Epithelial cell of umbilical artery (primary cell): ENCODE data around the gene TSKS. TPM values are rescaled to one million over a fixed set of nuclear protein-coding genes. Genes with fewer than 3 reads are reported as not detected.

Experiments used
- total RNA-seq: library from RNA; depleted of rRNA; stranded (reverse); fragments of >200 nt; gene quantifications from 2 replicates; pipeline ENCODE4 v1.2.3, GENCODE V29; 2014

TSKS gene
- not detected in 2 replicates for total RNA-seq

DNA sequence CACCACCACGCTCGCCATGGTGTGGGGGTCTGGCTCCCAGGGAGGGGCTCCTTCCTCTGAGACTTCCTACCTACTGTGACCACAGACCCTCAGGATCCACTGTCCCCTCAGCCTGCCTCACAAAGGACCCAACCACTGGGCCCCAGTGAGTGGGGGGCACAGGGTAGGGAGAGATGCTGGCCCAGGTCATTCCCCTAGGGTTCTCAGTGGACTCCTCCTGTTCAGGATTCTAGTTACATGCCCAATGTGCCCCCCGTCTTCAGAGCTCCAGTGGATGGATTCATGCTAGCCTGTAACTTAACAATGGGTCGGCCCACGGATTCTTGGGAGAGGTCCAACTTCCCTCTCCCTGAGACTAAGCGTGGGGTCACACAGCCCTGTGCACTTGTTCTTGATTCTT lies at the start of gene TSKS:
Gene TSKS, minus strand, starts transcription at position 77 of the 400 bp plus-strand sequence. Its CDS starts 59 bp downstream, at position 18.

GRCh38 chr19:49766930-49767299 lies 3.8 kb upstream of the TSKS start, which contains the start of gene AP2A1:
Gene AP2A1, plus strand, starts transcription at chr19:49767001. Its CDS starts 133 bp downstream, at chr19:49767134.

DNA sequence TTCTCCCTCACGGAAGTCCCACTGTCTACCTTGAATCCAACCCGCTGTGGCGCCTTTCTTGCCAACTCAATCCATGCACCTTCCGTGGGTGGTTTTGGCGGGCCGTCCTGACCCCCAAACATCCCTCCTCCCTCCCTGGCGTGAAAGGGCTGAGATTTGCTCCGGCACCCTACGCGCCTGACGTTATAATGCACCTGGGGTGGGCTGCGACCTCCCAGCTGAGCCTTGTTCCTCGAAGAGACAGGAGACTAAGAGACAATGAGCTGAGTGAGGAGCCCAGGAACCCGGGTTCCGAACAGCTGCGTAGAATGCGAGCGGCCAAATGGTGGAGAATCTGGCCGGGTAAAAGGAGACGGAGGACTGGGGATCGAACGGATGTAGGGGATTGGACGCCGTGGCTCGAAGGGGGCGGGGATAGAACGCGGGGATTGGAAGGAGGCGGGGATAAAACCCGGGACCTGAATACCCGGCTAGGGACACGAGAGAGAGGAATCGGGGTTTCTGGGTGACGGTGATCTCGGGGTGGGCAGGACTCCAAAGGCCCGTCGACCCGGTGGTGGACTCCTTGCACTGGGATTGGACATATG lies 72.4 kb downstream of the TSKS start, which contains the start of gene CPT1C:
Gene CPT1C, plus strand, starts transcription at position 461 of the 587 bp plus-strand sequence. CDS start 1,137 bp downstream, outside the sequence.

Other genes with a start within 250 kb of the TSKS start
- gene RCN3, start 235.3 kb downstream of the TSKS start, total RNA-seq, result 76.3 and 146 TPM in 2 replicates
- gene NOSIP, start 182.8 kb downstream of the TSKS start, total RNA-seq, result 103 and 121 TPM in 2 replicates
- 1.3 and 1.4 TPM in 2 replicates for gene PRRG2, start 182.0 kb downstream of the TSKS start, total RNA-seq
- 1.4 and 1.6 TPM in 2 replicates for gene PRR12, start 172.1 kb downstream of the TSKS start, total RNA-seq
- 43.5 and 48.4 TPM in 2 replicates for gene RRAS, start 123.2 kb downstream of the TSKS start, total RNA-seq
- 8.2 and 11.7 TPM in 2 replicates for gene SCAF1, start 121.1 kb downstream of the TSKS start, total RNA-seq
- 48.8 and 53.9 TPM in 2 replicates for gene IRF3, start 97.4 kb downstream of the TSKS start, total RNA-seq
- 7.0 and 7.5 TPM in 2 replicates for gene BCL2L12, start 97.4 kb downstream of the TSKS start, total RNA-seq
- gene PRMT1, start 86.0 kb downstream of the TSKS start, total RNA-seq, result 536 and 608 TPM in 2 replicates
- 0.32 and 0.91 TPM in 2 replicates for gene ADM5, start 73.7 kb downstream of the TSKS start, total RNA-seq
- 13.0 and 19.5 TPM in 2 replicates for gene CPT1C, start 72.2 kb downstream of the TSKS start, total RNA-seq
- 33.1 and 37.7 TPM in 2 replicates for gene AP2A1, start 3.7 kb upstream of the TSKS start, total RNA-seq
- 23.7 and 31.9 TPM in 2 replicates for gene FUZ, start 50.0 kb upstream of the TSKS start, total RNA-seq
- 11.0 and 14.1 TPM in 2 replicates for gene MED25, start 55.0 kb upstream of the TSKS start, total RNA-seq
- 44.8 and 51.2 TPM in 2 replicates for gene PTOV1, start 87.9 kb upstream of the TSKS start, total RNA-seq
- 52.4 and 53.9 TPM in 2 replicates for gene PNKP, start 104.3 kb upstream of the TSKS start, total RNA-seq
- 5.2 and 6.2 TPM in 2 replicates for gene AKT1S1, start 114.0 kb upstream of the TSKS start, total RNA-seq
- 2.9 and 6.5 TPM in 2 replicates for gene TBC1D17, start 114.4 kb upstream of the TSKS start, total RNA-seq
- 3.2 and 8.2 TPM in 2 replicates for gene IL4I1, start 133.6 kb upstream of the TSKS start, total RNA-seq
- gene ATF5, start 165.9 kb upstream of the TSKS start, total RNA-seq, result 2.9 and 5.2 TPM in 2 replicates
- gene NUP62, start 166.2 kb upstream of the TSKS start, total RNA-seq, result 24.2 and 24.7 TPM in 2 replicates
- not detected in 2 replicates for gene SIGLEC11, start 197.9 kb upstream of the TSKS start, total RNA-seq